DMS153 treated with DMSO at 0.1 percent for 48 hours (cell line): ENCODE measurements around the gene SLC44A1.

Experiments used
- DNase-seq: peaks from one replicate; lab custom pipeline; 2025; ENCODE audit not compliant: unreplicated experiment; lab: John Stamatoyannopoulos, UW

Gene SLC44A1

DNA sequence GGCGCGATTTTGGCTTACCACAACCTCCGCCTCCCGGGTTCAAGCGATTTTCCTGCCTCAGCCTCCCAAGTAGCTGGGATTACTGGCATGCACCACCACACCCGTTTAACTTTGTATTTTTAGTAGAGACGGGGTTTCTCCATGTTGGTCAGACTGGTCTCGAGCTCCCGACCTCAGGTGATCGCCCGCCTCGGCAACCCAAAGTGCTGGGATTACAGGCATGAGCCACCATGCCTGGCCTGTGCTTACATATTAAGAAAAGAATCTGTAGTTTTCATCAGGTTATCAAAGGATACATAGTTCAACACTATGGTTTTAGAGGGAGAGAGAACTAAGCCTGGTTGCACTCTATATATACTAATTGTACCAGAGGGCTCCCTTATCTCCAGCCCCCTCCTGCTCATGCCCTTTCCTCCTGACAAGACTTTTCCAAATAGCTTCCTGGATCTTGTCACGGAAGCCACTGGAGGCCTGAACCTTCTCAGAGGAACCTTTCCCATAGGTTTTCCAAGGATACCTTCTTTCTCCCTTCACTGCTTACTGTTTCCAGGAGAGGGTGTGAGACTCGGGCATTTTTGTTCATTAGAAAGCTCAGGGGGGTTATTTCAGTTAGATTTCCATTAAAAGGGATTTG, 53.1 kb downstream of the SLC44A1 start:
- no peak for DNase-seq

DNA sequence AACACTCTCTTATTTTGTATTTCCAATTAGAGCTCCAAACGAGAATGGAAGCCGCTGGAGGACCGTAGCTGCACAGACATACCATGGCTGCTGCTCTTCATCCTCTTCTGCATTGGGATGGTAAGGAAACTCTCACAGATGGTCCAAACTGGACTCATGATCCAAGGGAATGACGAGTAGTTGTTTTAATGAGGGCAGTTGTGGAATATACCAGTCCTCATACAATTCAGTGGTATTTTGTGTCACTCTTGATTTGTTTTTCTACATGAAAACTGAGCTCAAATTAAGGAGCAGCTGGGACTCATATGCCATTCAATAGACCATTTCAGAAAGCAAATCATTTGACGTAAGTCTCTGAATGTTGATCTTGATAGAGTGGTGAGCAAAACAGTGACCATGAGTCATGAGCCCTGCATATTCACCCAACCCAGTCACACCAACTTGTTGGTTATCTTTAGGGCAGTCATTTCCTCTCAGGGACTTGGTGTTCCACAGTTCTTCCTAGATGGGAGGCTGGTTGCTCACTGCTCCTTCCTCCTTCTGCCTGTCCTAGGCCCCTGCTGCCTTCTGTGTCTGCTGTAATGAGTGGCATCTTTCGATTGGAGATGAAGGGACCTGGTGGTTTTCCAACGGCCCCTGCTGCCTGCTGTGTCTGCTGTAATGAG, 54.9 kb downstream of the SLC44A1 start:
- DNase-seq, result no peak

DNA sequence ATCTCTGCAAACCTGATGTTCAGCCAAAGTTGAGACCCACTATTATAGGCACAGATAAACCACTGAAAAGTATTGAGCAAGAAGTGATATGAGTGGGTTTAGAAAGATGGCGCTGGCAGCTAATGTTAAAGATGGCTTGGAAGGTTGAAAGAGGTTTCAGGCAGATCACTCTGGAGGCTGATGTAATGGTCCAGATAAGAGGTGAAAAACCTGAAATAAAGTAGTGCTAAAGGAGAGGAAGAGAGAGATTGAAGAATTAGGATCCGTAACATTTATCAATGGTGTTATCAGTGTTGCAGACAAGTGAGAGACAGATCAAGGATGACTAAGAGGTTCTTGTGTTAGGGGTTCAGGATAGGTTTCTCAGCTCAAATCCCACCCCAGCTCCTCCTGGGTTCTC, 58.3 kb downstream of the SLC44A1 start:
- no peak for DNase-seq

DNA sequence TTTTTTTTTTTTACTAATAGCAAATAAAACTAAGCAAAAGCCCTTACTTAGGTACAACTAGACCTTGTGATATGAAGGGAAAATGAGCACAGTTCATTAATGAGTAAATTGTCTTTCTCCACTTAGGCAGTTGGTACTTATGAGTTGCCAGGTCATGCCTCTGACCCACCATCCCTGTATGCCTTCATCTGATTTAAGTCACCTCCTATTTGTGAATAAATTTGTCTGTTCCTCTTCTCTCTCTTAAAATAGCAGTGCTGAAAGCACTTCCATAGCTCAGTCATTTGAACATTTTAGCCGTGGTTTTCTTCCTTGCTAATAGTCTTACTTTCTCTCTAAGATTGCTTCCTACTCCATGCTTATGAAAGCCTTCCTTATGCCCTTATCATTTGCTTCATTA, 61.4 kb downstream of the SLC44A1 start:
- DNase-seq, result no peak

GRCh38 chr9:105306351-105307140, 62.1 kb downstream of the SLC44A1 start:
- DNase-seq, result no peak

GRCh38 chr9:105307591-105308130, 63.2 kb downstream of the SLC44A1 start:
- no peak for DNase-seq

DNA sequence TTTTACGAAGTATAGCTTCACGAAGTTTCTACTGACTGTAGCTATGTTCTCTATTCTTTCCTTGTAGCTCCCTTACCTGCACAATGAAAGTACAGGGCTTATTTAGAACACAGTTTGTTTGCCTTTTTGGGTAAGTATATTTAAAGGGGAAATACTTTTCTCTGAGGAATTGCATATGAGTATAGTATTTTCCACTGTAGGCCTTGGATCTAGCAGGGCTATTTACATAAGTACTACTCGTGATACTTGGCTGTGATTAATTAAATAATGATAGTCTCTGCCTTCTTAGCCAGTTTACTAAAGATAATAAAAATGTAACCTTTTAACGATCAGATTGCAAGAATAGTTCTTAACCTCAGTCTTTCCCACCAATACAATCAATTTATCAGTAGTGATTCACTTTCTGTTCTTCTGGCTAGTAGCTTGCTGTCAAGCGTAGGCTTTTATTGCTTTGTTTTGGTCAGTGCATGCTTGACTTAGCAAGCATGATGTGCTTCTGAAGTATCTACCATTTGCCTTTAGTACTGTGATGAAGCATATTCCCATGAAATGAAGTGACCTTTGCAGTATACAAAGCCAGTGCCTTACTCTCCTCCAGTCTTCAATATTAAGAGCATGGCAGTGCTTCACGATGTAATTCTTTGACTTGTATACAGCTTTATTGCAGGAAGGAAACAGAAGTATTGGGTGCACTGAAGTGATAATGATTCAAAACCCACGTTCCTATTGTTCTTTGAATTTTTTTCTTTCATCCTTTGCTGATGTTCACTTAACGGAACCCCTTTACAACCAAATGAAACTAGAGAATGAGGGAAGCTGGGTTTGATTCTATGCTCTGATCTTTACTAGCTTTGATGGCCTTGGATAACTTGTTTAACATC, 64.2 kb downstream of the SLC44A1 start:
- no peak for DNase-seq

GRCh38 chr9:105309531-105309931, 65.1 kb downstream of the SLC44A1 start:
- DNase-seq, result no peak

- DNase-seq, result no peak
Measured at GRCh38 chr9:105311306-105311705, 66.9 kb downstream of the SLC44A1 start.

DNA sequence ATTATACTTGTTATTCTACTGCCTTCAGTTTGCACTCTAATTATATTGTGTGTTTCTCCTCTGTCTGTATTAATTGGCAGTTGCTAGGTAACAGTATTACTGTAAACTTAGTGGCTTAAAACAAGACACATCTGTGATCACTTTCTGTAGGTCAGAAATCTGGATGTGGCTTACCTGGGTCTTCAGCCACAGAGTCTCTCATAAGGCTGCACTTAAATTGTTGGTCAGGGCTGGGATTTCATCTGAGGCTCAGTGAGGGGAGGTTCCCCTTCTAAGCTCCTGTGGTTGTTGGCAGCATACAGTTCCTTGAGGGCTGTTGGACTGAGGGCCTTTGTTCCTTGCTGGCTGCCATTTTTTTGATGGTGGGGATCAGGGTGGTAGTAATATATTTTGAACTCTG, 68.8 kb downstream of the SLC44A1 start:
- DNase-seq, result no peak

GRCh38 chr9:105316703-105317102, 72.3 kb downstream of the SLC44A1 start:
- DNase-seq, result no peak

GRCh38 chr9:105318729-105319191, 74.3 kb downstream of the SLC44A1 start:
- DNase-seq, result no peak

DNA sequence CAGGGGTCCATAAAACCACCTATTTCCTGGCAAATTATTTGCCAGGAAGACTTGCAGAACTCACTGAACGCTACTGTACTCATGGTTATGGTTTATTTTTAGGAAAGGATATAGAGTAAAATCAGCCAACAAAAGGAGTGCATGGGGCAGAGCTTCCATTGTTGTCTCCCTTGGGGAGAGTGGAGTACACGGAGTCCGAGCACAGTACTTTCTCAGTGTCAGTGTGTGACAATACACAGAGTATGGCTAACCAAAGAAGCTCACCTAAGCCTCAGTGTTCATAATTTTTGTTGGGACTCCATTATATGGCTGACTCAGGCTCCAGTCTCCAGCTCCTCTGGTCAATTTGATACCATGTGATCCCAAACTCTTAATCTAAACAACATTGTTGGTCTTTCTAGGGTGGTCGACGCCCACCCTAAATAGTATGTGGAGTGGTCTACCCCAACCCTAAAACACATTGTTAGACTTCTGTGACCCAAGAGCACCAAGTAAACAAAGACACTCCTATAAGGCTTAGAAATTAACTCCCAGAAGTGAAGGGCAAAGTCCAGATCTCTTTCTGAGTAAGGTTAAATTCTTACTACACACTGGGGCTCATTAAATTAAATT, 74.9 kb downstream of the SLC44A1 start:
- DNase-seq, result no peak

DNA sequence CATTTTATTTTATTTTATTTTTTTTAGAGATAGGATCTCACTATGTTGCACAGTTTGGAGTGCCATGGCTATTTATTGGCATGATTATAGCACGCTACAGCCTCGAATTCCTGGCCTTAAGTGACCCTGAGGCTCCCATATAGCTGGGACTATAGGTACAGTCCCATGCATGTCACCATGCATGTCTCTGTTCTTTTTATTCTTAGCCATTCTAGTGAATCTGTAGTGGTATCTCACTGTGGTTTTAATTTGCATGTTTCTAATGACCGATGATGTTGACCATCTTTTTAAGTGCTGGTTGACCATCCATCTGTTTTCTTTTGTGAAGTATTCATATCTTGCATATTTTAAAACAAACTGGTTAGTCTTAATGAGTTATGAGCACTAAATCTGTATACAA, 76.1 kb downstream of the SLC44A1 start:
- no peak for DNase-seq

GRCh38 chr9:105328296-105328695, 83.8 kb downstream of the SLC44A1 start:
- DNase-seq, result no peak

GRCh38 chr9:105328872-105329718, 84.6 kb downstream of the SLC44A1 start:
- DNase-seq, result no peak

- DNase-seq, result no peak
Measured at GRCh38 chr9:105329719-105330062, 85.2 kb downstream of the SLC44A1 start.

GRCh38 chr9:105330201-105330600, 85.8 kb downstream of the SLC44A1 start:
- no peak for DNase-seq

GRCh38 chr9:105330755-105331154, 86.3 kb downstream of the SLC44A1 start:
- DNase-seq, result no peak

- no peak for DNase-seq
Measured at GRCh38 chr9:105331160-105331559, 86.7 kb downstream of the SLC44A1 start.
